NCI-H82 treated with DMSO at 0.1 percent for 48 hours (cell line): Measurements from ENCODE around the gene LRRC75A.
A peak's percentile ranks its signal among the peaks of the same experiment; 100 is the strongest.
"Not testable (repeated sequence)": the region's sequence is repeated elsewhere in the genome, so short reads cannot be mapped to it uniquely, and the experiment has no call there.

Source experiments
- DNase-seq: peaks from one replicate; lab custom pipeline; 2025; ENCODE audit not compliant: unreplicated experiment; lab: John Stamatoyannopoulos, UW

Gene LRRC75A

DNA sequence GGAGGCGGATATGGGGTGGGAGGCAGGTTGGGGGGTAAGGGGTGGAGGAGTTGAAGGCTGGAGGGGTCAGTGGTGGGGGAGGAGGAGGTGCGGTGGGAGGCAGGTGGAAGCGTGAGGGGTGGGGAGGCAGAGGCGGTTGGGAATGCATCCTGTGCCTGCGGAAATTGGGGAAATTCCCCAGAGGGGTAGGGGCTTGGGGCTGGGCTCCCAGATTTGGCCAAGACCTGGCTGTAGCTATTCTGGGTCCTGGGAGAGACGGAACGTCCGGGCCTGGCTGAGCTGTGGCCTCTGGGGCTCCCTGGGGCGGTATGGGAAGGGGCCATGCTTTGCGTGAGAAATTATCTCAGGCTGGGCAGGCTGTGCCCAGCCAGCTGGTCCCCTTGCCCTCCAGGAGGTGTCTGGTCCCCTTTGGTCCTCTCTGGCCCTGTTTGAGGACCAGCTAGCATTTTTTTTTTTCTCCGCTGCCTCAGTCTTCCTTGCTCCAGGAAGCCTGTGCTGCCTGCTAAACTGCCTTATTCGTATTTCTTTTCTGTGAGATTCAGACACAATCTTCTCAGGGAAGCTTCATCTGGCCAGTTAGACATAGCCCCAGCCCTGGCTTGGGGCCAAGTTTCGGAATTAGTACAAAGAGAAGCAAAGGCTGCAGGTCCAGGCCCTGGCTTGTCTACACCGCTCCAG, 83.9 kb downstream of the LRRC75A start:
- peak; percentile 95 for DNase-seq

DNA sequence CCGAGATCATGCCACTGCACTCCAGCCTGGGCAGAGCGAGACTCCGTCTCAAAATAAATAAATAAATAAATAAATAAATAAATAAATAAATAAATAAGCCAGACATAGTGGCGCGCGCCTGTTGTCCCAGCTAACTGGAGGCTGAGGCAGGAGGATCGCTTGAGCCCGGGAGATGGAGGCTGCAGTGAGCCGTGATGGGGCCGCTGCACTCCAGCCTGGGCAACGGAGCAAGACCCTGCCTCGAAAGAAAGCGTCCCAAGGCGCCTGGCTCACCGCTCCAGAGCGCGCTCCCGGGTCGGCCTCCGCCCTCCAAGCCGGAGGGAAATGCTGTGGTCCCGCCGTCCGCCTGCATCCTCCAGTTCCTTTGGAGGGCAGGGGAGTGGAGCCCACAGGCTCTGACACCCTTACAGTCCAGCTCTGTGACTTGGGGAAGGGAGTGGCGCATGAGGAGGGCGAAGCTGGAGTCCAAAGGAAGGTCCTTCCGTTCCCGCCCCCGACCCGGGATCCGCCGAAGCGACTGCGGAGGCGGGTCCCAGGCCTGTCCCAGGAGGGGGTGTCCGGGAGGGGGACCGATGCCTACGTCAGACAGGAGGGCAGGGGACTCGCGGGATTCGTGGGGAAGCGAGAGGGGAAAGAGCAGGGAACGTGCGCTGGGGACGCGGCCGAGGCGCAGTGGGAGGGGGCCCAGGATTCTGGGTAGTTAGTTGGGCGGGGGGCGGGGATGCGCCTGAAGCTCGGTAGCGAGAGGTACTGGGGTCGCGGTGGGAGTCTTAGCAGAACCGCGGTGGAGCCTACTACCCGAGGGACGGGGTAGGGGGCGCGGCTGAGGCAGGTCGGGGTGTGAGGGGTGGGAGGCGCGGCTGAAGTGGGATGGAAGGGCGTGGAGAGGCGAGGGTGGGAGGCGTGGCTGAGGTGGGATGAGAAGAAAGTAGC, 85.0 kb downstream of the LRRC75A start:
- DNase-seq: peak; percentile 59

DNA sequence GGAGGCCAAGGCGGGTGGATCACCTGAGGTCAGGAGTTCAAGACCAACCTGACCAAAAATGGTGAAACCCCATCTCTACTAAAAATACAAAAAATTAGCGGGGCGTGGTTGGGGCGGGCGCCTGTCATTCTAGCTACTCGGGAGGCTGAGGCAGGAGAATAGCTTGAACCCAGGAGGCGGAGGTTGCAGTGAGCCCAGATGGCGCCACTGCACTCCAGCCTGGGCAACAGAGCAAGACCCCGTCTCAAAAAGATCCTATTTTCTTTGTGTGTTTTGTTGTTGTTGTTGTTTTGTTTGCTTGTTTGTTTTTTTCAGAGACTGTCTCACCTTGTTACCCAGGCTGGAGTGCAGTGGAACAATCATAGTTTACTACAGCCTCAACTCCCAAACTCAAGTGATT, 88.1 kb downstream of the LRRC75A start:
- not testable (repeated sequence) for DNase-seq

DNA sequence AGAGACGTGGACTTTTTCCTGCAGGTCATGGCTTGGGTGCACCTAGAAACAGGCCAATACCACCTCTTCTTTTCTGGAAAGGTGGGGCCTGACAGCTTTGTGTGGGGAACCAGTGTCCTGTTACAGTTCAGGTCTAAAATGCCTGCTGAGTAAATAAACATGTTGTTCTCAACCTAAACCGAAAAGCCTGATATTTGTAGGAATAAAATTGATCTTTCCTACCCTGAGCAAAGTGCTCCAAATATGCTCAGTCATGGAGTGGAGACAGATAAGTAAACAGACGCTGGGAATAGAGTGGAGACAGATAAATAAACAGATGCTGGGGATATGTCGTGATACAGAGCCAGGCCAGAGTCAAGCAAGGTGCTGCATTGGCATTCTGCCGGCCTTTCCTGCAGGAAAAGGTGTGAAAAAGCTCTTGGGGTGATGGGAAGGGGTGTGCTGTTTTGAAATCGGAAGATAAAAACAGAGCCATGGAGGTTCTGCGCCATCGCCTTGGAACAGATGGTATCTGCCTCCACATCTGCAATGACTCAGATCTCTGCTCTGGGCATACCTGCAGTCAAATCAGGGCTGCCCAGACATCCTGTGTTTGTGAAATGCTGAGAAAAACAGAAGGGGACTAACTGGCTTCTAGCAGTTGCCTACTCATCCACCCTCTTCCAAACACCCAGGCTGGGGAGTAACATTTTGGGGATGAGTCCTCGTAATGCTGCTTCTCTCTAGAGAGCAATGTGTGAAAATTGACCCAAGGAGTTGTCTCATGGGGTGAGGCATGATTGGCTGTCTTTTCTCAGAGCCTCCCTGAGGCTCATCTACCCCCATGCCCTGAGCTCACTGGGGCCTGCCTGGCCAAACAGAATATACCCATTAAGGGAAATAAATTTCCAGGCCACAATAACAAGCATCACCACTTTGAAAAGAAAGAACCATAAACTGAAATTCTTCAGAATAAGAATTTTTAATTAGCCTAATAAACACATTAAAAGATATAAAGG, 93.4 kb downstream of the LRRC75A start:
- no peak for DNase-seq

DNA sequence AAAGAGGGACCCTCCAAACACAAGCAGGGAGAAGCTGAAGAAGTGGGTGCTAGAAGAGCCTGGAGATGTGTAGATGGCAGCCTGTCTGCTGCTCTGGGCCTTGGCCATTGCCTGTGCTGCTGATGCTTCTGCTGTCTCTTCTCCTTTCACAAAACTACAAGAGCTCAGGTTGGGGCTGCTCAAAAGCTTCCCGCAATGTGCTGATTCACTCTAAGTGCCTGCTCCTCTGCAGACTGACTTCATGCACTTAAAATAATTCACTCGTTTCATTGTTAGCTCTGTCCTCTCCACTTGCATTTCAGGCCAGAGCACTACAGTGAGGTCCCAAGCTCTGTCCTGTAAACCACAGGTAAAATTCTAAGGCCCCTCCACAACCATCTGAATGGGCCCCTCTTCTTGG, 95.3 kb downstream of the LRRC75A start:
- DNase-seq: not testable (repeated sequence)

DNA sequence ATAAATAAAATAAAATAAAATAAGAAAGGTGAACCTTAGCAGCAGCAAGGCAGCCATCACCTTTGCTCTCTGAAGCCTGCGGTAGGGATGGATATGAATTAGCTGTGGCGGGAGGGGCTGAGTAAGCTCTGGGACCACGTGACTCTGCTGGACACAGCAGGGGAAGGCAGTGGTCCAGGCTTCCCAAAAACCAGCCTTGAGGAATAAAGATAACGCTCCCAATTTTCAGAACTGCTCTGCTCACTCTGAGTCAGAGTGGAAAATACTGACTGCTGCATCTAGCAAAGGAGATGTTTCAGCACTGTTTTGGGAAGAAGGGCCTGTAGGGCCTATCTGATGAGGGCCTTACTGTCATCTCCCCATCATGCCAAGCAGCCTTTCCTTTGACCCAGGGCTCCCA, 96.1 kb downstream of the LRRC75A start:
- not testable (repeated sequence) for DNase-seq

DNA sequence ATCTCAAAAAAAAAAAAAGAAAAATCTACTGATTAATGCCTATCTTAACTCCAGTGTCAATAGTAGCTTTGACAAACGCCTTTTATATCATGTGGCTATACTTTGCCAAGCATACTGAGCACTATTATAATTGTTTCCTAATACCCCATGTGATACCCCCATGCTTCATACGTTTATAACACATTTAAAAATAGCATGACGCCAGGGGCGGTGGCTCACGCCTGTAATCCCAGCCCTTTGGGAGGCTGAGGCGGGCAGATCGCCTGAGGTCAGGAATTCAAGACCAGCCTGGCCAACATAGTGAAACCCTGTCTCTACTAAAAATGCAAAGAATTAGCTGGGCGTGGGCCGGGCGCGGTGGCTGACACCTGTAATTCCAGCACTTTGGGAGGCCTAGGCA, 99.5 kb downstream of the LRRC75A start:
- not testable (repeated sequence) for DNase-seq
